OCI-LY7 (cell line): ENCODE measurements around the gene NOTCH4. TPM values are rescaled to one million over a fixed set of nuclear protein-coding genes. Genes with fewer than 3 reads are reported as not detected.

Source experiments
- BruUV-seq: library from RNA; stranded (reverse); fragments of 400-500 nt; replicated peaks from 2 replicates; lab custom pipeline; 2021; lab: Mats Ljungman, UMichigan
- CTCF ChIA-PET: fragments of 300-600 bp; sonication (Branson Sonifier 250); formaldehyde crosslinking; loops from one replicate; lab custom pipeline; 2022; ENCODE audit warnings: antibody characterized with exemption; ENCODE audit not compliant: unreplicated experiment; lab: Charles Lee
- POLR2A ChIA-PET: fragments of 300-600 bp; sonication (Branson Sonifier 250); formaldehyde crosslinking; loops from one replicate; lab custom pipeline; 2022; ENCODE audit warnings: antibody characterized with exemption; lab: Charles Lee
- DNase-seq: peaks from one replicate; pipeline ENCODE4 v3.0.0-alpha.2; 2015; ENCODE audit warnings: low spot score
- H2AFZ ChIP-seq: fragments of 200-600 bp; sonication (generic), shearing (Covaris generic); 2 replicates; pipeline ENCODE4 v1.6.1; 2014; ENCODE audit warnings: mild to moderate bottlenecking, antibody characterized with exemption, low read length, moderate library complexity
- H3K27ac ChIP-seq: fragments of 200-600 bp; sonication (generic); 2 replicates; pipeline ENCODE4 v1.5.1; 2014; ENCODE audit warnings: mixed run types, low read depth, mild to moderate bottlenecking, moderate library complexity, low read length, inconsistent platforms; ENCODE audit not compliant: poor library complexity, severe bottlenecking
- H3K36me3 ChIP-seq: fragments of 200-600 bp; sonication (generic); 2 replicates; pipeline ENCODE4 v1.6.1; 2014; ENCODE audit warnings: mild to moderate bottlenecking, antibody characterized with exemption, low read length, moderate library complexity, mixed read lengths; ENCODE audit not compliant: insufficient read depth
- H3K4me1 ChIP-seq: fragments of 200-600 bp; sonication (generic); 2 replicates; pipeline ENCODE4 v1.5.1; 2014; ENCODE audit warnings: mild to moderate bottlenecking, low read length; ENCODE audit not compliant: insufficient read depth, poor library complexity, severe bottlenecking
- H3K4me2 ChIP-seq: fragments of 200-600 bp; sonication (generic); 2 replicates; pipeline ENCODE4 v1.6.1; 2014; ENCODE audit warnings: mild to moderate bottlenecking, low read length
- H3K4me3 ChIP-seq: fragments of 200-600 bp; sonication (generic); 2 replicates; pipeline ENCODE4 v1.5.1; 2014; ENCODE audit warnings: mild to moderate bottlenecking, low read depth, low read length; ENCODE audit not compliant: poor library complexity, severe bottlenecking
- H3K79me2 ChIP-seq: fragments of 200-600 bp; sonication (generic); 2 replicates; pipeline ENCODE4 v1.6.1; 2016; ENCODE audit warnings: low read depth, mild to moderate bottlenecking, low read length, moderate library complexity, mixed read lengths; ENCODE audit not compliant: insufficient read depth
- H3K9me2 ChIP-seq: fragments of 200-600 bp; sonication (generic); 2 replicates; pipeline ENCODE4 v1.6.1; 2016; ENCODE audit warnings: mild to moderate bottlenecking, low read length, mixed read lengths; ENCODE audit not compliant: insufficient read depth
- H3K9me3 ChIP-seq: fragments of 200-600 bp; sonication (generic); 2 replicates; pipeline ENCODE4 v1.6.1; 2014; ENCODE audit warnings: mild to moderate bottlenecking, mixed run types, low read length, mixed read lengths
- H4K20me1 ChIP-seq: fragments of 200-600 bp; sonication (generic); 2 replicates; pipeline ENCODE4 v1.6.1; 2014; ENCODE audit warnings: mild to moderate bottlenecking, antibody characterized with exemption, low read length, moderate library complexity, mixed read lengths; ENCODE audit not compliant: insufficient read depth
- EZH2phosphoT487 ChIP-seq: fragments of 200-600 bp; sonication (generic); IDR thresholded peaks from 2 replicates; pipeline ENCODE4 v1.6.1; 2018; ENCODE audit warnings: low read depth, borderline replicate concordance, mild to moderate bottlenecking, mixed run types, antibody characterized with exemption, low read length, moderate library complexity, mixed read lengths
- intact Hi-C: fragments of 100-400 bp; cut with micrococcal nuclease; formaldehyde crosslinking; loops from one replicate; pipeline ENCODE4 v1.10.0; 2022; ENCODE audit not compliant: unreplicated experiment
- total RNA-seq, 2 experiments: library from RNA; depleted of rRNA in 1 of 2; stranded (reverse); fragments of >200 nt in 1 of 2; shearing (Covaris generic) in 1 of 2; gene quantifications; 2 replicates each; pipeline ENCODE4 v1.2.3, GENCODE V29; 2014 to 2022
- TF ChIP-seq, protein P1 (sequence below): fragments of 200-600 bp; sonication (generic); conservative IDR thresholded peaks from 2 replicates; pipeline ENCODE4 v1.5.1; 2014; ENCODE audit warnings: mild to moderate bottlenecking, antibody characterized with exemption, low read length, moderate library complexity, mixed read lengths

NOTCH4 gene
- total RNA-seq, 2 experiments from 2014 or later: 1.4 to 2.4 TPM

DNA sequence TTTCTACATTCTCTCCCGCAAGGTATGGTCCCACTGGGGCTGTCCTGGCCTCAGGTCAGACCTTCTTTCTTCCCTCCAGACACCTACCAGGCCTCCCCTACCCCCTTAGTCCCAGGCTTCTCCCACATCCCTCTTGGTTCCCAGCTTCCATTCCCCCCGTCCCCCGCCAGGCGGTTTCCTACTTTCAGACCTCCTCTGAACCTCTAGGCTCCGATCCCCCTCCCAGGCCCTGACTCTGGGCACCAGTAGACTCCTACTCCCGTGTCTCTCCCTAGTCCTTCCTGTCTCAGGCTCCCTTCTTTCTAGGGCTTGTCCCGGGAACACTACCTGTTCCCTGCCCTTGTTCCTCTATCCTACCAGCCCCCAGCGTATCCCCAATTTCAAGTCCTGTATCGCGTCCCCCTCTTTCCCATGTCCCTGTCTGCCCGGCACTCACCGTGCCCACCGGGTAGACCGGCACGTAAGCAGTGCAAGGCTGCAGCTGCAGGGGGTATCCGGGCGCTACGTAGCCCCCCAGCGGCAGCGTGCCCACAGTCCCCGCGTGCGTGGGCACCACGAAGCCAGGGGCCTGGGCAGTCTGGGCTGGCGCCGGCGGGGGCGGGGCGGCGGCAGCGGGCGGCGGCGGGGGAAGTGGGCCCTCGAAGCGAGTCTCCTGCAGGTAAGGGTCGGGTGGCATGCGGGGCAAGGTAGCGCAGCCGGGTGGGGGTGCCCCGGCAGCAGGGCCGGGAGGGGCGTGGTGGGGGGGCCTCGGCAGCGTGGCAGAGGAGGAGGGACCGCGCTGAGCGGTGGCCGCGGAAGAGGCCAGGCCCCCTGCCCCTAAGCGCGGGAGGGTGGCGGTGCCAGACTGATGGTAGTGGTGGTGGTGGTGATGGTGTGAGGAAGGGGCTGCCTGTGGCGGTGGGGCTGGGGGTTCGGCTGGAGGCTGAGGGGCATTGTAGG, 73.7 kb downstream of the NOTCH4 start:
- H4K20me1 ChIP-seq: no peaks in the 10 kb centered on the region
- no peaks in the 10 kb centered on the region; the same call in 1 of the 2 replicates for H3K79me2 ChIP-seq
- peaks cover 16% of the 10 kb centered on the region for H3K4me1 ChIP-seq
- H3K9me2 ChIP-seq: no peaks in the 10 kb centered on the region
- ChIA-PET POLR2A (no interaction called here), CTCF (no interaction called here)
- H3K4me2 ChIP-seq: no peak overlapping the region
- DNase-seq: no peak
- H2AFZ ChIP-seq: no peak overlapping the region
- H3K27ac ChIP-seq: no peak overlapping the region
- no peaks in the 10 kb centered on the region for H3K36me3 ChIP-seq
- H3K9me3 ChIP-seq: no peaks in the 10 kb centered on the region
- no TSS peak for BruUV-seq
- TF ChIP-seq EZH2phosphoT487: no peak
- TF ChIP-seq, protein P1, sequence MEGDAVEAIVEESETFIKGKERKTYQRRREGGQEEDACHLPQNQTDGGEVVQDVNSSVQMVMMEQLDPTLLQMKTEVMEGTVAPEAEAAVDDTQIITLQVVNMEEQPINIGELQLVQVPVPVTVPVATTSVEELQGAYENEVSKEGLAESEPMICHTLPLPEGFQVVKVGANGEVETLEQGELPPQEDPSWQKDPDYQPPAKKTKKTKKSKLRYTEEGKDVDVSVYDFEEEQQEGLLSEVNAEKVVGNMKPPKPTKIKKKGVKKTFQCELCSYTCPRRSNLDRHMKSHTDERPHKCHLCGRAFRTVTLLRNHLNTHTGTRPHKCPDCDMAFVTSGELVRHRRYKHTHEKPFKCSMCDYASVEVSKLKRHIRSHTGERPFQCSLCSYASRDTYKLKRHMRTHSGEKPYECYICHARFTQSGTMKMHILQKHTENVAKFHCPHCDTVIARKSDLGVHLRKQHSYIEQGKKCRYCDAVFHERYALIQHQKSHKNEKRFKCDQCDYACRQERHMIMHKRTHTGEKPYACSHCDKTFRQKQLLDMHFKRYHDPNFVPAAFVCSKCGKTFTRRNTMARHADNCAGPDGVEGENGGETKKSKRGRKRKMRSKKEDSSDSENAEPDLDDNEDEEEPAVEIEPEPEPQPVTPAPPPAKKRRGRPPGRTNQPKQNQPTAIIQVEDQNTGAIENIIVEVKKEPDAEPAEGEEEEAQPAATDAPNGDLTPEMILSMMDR: no peak
- intact Hi-C loops: no loop called here
- no peak overlapping the region for H3K4me3 ChIP-seq

DNA sequence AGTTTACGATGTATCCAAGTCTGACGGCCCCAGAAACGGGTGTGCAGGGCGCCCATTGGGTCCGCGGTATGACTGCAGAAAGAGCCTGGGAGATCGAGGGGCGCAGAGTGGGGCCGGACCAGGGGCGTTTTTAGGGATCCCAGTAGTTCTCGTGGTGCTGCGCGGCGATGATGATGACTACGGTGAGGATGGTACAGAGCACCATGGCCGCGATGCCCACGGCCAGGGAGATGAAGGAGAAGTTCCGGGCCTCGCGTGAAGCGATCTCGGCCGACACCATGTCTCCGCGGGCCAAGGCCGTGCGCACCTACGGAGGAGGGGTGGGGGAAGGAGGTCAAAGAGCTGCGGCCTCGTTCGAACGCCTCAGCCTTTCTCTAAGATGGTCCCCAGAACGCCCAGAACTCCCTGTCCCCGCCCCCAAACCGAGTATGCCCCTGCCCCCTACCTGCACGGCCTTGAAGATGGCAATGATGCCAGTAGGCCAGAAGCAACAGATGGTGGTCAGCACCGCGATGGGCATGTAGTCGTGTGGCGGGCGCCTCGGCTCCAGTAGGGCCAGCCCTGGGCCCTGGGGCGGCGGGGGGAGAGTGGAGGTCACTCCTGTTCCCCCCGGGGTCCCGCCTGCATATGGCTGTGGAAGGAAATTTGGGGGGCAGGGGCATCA, 74.6 kb downstream of the NOTCH4 start:
- Histone ChIP-seq H2AFZ (no peak overlapping the region), H3K36me3 (no peaks in the 10 kb centered on the region), H4K20me1 (no peaks in the 10 kb centered on the region), H3K9me2 (no peaks in the 10 kb centered on the region), H3K79me2 (no peaks in the 10 kb centered on the region), H3K4me3 (no peak overlapping the region), H3K9me3 (no peaks in the 10 kb centered on the region), H3K27ac (no peak overlapping the region), H3K4me2 (no peak overlapping the region), H3K4me1 (peaks cover 12% of the 10 kb centered on the region)
- ChIA-PET POLR2A (no interaction called here), CTCF (no interaction called here)
- TF ChIP-seq, protein P1: no peak
- intact Hi-C loops: no loop called here
- no TSS peak for BruUV-seq
- no peak for DNase-seq
